HG03045 (cell line): ENCODE results near the gene UBAC1.
"Not testable (repeated sequence)": the region's sequence is repeated elsewhere in the genome, so short reads cannot be mapped to it uniquely, and the experiment has no call there.

Experiments
- ATAC-seq: cut with Tn5 transposase; IDR thresholded peaks from one replicate; pipeline ENCODE4 v1.9.1; 2021; ENCODE audit warnings: mild to moderate bottlenecking, moderate library complexity; ENCODE audit not compliant: unreplicated experiment

Gene UBAC1

DNA sequence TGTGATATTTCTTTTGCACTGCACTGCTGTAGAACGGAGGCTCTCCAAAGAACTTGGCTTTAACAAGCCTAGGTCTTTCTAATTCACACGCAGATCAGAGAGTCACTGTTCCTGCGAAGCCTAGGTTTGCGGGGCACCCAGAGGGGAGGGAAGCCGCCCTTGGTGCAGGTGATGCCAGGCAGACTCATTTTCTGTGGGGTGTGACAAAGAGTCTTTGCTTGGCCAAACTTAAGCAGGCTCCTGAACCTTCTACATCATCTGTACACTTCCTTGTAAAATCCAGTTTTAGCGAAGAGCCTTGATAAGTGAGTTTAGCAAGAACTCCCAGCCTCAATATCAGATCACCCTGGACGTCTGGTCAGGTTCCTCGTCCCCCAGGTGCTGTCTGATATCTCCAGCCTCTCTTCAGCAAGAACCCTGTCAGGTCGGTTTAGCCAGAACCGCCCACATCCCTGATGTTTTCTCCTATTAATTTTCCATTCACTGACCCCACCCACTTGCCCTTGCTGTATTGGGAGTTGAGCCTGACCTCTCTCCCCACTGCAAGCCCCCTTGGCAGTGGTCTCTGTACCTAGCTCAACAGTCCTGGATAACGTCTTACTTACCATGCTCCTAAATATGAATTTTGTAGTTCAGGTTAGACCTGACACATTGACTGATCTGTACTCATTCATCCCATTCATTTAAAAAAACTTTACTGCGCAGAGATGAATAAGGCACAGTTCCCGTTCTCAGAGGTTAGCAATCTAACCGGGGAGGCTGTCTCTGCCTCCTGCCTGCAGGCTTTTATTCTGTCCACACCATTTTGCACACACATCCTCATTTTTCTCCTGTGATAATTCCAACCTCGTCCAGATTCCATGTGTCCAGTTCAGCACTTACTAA, 880 bp upstream of the UBAC1 start:
- no peak for ATAC-seq

DNA sequence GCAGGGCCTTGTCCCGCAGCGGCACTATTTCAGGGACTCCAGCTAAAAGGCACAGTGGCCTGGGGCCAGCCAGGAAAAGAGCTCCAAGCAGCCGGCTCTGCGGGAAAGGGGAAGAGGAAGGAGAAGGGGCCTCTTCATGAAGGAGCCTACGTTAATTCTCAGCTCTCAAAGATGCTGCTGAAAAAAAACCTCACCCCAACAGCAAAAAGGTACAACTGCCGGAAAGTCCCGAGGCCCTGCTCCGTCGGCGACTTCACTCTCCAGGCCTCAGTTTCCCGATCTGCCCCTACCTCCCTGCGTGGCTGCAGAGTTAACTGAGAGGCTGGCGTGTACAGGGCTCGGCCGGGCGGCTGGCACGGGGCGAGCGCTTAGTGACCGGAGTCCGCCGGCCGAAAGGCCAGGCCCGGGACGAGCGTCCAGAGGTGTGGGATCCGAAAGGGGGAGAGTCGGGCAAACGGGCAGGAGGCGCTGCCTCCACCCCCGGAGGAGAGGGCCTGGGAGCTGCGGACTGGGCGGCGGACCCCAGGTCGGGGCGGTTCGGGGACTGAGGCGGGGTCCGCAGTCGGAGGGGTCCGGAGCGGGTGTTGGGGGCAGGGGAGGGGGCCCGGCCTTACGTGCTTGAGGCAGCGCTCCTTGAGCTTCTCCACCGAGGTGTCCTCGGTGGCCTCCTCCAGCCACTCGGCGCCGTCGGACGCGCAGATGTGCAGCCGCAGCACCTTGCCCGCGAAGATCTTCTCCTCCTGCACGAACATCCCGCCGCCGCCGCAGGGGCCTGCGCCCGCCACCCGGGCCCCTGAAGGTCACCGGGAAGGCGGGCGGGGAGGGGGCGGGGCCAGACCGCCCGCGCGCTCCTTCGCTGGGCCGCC, 529 bp downstream of the UBAC1 start:
- peak; percentile 13 for ATAC-seq

DNA sequence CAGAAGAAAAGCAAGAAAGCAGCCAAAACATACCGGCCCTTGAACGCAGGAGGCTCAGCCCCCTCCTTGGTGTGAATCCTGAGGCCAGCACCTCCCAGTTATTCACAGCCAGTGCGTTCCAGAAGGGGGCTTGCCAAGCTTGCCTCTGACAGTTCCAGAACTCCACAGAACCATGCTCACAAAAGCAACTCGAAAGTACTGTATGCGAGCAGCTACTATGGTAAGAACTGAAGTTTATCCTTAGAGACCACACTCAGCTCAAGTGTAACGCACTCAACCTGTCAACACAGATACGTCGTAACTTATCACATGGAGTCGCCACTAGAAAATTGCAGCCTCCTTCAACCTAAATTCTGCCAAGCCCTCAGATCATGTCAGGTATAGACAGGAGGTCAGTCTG, 1.4 kb downstream of the UBAC1 start:
- no peak for ATAC-seq

DNA sequence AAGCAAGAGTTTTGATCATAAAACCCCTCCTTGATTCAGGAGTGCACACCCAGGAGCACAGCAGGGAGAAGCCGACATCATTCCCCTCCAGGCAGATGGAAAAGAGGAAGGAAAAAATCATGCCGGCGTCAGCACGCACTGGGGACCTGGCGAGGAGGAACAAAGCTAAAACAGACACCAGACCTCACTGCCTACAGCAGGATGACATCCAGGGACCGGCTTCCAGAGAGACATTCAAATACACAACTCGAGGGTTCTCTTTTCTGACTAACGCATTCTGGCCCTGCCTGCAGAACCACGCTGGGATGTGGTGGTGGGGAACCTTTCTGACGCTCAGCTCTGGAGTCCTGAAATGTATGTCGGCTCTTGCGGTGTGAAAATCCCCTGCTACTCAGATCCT, 2.7 kb downstream of the UBAC1 start:
- no peak for ATAC-seq

DNA sequence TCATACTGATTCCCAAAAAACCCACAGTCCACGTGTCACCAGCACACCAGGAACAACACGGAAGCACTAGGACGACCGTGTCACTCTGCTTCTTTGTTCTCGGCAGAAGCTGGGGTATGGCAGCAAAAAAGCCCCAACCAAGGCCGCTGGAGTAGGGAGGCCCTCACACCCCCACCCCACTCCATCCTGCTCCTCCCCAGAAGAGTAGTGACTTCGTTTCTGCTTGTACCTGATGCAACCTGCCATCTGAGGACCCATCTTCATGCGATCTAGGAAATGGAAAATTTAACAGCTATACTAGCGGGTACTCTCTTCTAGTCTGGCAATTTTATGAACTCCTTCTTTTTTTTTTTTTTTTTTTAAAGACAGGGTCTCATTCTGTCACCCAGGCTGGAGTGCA, 3.7 kb downstream of the UBAC1 start:
- no peak for ATAC-seq

DNA sequence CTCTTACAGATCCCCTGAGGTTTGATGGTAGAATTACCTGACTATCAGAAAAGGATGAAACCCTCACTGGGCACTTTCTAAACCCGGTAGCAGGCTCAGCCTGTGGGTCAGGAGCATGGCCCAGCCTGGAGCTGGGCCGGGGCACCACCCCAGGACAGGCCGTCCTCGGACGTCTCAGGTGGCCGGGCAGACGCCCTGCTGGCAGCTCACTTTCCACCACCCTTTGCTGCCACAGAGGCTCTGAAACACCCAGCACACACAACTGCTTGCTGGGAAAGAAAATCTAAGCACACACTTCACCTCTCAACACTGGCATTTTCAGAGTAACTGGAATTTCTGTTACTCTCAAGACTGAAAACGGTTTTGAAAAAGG, 4.4 kb downstream of the UBAC1 start:
- no peak for ATAC-seq

DNA sequence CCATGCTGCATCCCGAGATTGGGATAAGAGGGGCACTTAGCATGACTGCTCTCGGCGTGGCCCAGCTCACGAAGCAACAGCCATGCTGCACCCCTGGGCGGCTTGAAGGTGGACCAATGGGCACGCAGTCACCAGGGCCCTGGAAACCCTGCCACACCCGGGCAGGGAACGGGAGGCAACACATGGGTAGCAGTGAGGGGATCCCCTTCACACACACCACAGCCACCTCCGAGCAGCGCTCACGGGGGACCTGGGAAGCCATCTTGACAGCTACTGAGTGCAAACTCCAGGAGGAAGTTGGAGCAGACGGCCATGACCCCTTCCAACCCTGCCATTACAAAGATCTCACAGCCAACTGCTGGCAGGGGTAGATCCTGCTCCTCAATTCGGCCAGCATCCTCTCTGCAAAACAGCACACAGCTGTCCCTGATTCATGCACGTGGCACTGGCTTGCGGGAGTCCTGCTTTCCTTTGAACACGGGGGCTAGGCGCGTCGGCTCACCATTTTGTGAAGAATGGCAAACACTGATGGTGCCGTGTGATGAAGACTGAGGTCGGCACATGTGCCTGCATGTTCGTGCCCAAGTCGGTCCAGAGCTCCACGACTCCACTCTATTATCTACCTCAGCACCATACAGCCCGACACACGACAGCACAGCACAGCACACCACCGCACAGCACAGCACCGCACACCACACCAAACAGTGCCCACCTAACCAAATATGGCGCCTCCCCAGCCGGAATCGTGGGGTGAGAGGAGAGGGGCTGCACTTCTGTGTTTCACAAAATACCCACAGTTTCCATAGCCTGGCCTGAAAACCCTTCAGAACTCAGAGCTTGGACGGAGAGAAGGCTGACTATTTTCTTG, 5.0 kb downstream of the UBAC1 start:
- ATAC-seq: no peak

DNA sequence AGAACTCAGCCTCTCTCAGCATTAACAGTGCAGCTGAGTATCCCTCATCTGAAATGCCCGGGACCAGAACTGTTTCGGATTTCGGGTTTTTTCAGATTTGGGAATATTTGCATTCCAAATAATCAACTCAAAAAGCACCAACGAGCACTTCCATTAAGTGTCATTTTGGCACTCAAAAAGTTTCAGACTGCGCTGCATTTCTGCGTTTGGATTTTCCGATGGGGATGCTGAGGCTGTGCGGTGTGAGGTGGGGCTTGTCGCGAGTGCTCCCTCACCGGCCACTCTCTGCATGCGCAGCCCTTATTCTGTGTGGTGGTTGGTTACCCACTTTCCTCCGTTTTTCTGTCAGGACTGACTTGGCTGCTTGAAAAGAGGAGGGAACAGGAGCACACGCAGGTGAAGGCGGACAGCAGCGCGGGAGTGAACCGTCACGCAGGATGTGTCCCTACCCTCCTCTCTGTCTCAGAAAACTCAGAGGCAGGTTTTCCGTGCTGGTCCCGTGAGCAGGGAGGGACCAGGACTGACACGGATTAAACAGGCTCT, 8.4 kb downstream of the UBAC1 start:
- ATAC-seq: no peak

DNA sequence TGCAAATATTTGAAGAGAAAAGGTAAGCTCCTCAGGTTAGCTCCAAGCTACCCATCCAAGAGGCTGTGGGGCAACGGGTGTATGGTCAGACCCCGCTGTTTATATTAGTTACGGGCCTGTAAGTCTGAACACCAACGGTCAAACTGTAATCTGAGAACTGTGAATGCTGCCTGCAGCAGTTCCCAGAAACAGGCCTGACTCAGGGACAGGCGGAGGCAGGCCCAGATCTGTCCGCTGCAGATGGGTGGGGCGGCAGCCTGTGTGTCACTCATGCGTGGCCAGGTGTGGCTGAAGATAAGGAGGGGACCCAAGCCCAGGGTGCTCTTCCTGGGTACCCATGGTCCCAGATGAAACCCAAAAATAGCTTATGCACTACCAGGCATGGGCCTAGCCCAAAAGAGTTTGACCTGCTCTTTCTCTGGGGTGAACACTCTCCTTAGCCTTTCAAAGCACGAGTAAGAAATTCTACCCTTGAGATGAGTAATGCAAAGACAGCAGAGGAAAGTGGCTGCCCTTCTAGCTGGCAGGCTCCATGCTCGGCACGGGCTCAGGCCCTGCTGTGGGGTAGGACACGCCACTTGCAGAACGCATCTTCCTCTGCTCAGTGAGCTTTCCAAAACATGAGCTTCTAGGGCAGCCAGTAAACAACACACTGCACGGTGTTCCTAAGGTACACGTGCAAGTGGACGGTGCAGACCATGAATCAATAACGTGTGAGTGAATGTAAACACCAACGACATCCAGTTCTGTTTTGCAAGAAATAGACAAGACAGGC, 9.1 kb downstream of the UBAC1 start:
- no peak for ATAC-seq

DNA sequence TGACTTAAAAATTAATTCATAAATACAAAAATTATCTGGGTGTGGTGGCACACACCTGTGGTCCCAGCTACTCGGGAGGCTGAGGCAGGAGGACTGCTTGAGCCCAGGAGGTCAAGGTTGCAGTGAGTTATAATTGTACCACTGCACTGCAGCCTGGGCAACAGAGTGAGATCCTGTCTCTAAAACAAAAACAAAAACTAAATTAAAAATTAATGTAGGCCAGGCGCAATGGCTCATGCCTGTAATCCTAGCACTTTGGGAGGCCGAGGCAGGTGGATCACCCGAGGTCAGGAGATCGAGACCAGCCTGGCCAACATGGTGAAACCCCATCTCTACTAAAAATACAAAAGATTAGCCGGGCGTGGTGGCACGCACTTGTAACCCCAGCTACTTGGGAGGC, 9.9 kb downstream of the UBAC1 start:
- ATAC-seq: not testable (repeated sequence)

DNA sequence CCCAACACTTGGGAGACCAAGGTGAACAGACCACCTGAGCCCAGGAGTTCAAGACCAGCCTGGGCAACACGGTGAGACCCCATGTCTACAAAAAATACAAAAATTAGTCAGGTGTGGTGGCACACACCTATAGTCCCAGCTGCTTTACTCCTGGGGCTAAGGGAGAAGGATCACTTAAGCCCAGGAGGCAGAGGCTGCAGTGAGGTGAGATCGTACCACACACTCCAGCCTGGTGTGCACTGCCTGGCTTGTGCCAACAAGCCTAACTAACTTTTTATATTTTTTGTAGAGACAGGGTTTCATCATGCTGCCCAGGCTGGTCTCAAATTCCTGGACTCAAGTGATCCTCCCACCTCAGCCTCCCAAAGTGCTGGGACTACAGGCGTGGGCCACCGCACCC, 10.3 kb downstream of the UBAC1 start:
- ATAC-seq: not testable (repeated sequence)

DNA sequence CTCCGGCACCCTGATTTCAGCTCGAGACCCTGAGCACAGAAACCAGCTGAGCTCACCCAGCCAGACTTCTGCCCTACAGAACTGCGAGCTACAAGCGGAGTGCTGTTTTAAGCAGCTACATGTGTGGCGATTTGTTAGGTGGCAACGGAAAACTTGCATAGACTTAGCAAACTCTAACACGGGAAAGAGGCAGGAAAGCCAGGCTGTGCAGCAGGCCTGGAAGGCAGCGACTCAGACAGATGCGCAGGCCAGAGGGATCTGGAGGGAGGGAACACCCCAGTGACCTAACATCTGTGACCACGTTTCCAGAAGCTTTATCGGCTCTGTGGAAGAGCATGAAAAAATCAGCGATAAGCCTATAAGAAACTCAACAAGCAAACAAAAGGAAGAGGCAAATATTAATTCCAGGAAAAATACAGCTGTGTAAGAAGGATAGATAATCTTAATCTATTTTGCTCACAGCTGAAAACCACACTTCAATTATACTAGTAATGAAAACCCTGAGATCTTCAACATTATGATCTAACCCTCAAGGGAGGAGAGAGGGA, 11.0 kb downstream of the UBAC1 start:
- no peak for ATAC-seq

DNA sequence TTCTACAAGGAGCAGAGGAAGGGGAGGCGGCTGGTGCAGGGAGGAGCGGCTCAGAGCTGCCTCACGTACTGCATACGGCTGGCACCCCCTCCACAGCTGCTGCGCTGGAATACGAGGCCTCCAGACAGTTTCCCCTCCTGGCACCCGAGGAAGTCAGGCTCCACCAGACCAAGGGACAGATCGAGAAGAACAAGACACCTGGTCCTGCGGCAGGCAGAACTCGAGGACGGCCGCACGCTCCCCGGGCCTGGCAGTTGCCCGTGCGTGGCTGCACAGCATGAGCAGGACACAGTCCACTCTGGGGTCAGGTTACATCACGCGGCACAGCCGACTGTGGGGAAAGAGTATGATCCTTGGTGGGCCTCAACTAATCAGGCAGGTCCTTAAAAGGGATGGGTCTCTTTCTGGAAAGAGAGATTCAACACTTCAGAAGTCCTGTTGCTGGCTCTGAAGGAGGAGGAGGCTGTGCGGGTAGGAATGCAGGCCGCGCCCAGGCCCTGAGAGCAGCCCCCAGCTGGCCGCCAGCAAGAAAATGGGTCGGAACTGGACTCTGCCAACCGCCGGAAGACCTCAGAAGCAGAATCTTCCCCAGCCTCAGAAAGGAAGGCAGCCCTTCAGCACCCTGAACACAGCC, 11.6 kb downstream of the UBAC1 start:
- no peak for ATAC-seq

DNA sequence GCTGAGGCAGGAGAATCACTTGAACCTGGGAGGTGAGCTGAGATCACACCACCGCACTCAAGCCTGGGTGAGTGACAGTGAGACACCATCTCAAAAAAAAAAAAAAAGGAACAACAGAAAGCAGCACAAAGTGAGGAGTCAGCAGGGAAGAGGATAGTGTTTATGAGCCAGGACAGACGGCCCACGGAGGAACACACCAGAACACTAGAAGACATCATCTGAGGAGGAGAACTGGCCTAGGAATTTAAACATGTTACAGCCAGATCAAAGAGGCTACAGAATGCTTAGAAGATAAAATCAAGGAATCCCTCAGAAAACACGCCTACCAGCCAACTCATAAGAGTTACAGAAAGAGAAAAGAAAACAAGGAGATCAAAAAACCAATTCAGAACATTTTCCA, 12.2 kb downstream of the UBAC1 start:
- no peak for ATAC-seq

DNA sequence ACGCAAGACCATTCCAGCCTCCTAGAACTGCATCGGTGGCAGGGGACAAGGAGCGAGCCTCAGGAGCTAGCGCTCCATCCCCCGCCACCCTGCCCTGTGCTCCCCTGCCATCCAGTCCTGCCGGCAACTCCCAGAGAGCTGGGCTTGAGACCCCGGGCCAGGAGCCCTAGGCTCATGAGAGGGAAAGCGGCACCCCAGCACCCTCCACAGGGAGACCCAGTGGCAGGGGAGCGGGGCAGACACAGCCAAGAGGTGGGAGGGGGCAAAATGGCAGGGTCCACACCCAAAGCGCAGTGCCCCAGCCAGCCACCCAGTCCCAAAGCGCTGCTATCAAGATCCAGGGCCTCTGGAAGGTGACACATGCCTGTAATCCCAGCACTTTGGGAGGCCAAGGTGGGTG, 12.7 kb downstream of the UBAC1 start:
- no peak for ATAC-seq

DNA sequence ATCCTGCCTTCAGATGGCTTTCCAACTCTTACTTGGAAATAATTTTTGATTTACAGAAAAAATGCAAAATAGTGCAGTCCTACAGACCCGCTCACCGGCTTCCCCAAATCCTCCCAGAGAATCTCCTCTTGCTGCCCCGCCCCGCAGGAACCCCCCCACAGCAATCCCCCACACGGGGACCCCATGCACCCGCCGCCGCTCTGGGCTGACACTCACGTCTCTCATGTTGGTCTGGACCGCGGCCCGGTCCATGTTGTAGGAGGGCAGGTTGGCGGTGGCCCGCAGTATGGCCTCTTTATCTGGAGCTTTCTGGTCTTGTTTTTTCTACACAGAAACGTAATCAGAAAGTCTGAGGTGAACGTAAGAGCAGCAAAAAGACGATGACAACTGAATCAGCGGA, 13.6 kb downstream of the UBAC1 start:
- ATAC-seq: no peak

DNA sequence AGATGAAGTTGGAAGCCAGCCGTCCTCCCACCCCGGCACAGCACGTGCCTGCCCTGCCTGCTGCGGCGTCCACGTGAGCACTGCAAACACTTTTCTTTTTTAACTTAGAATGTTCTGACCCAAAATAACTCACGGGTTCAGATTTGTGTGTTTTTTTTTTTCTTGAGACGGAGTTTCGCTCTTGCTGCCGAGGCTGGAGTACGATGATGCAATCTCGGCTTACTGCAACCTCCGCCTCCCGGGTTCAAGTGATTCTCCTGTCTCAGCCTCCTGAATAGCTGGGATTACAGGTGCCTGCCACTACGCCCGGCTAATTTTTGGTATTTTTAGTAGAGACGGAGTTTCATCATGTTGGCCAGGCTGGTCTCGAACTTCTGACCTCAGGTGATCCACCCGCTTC, 14.1 kb downstream of the UBAC1 start:
- ATAC-seq: not testable (repeated sequence)

DNA sequence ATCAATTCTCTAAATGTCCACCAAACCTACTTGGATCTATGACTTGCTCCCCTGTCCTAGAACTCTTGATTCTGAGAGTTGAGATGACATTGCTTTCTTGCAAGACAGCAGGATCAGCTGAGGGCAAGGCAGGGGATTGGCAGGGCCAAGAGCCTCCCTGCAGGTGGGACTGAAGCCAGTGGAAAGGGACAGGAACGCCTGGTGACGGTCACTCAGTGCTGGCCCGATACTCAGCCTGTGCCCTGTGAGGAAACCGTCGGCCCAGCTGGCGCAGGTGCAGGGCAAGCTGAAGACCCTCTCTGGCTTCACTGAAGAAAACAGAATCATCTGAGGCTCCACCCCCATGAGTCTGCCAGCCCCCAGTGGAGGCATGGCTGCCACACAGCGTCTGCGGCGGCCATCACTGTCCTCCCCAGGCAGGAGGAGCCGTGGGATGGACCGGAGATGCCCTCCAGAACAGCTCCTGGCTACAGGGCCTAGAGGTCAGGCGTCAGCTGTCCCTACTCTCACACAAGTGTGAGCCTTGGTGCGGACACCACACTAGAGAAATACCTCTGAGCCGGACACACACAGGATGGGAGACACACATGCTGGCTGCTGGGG, 14.7 kb downstream of the UBAC1 start:
- no peak for ATAC-seq

DNA sequence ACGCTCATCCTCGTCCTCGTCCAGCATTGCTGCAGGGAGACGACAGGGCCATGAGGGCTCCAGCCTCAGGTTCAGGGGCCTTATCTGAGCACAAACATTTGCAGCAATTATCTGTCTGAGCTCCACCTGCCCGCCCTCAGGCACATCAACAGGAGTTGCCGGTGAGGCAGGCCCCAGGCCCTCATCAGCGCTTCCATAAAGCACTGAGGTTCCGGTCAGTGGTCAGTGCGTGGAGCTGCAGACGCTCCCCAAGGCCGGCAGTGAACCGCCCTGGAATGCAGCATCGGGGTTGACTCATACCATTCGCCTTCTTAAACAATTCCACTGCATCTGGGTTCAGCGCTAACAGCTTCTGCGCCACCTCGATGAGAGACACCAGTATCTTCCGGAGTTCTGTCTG, 15.2 kb downstream of the UBAC1 start:
- ATAC-seq: no peak
